H9 (cell line): Measurements from ENCODE around the gene MSMB. TPM values are rescaled to one million over a fixed set of nuclear protein-coding genes. Genes with fewer than 3 reads are reported as not detected.

Experiments used
- DNase-seq: peaks from one replicate; pipeline ENCODE4 v3.0.0-alpha.2; 2017
- H2AFZ ChIP-seq: one replicate; pipeline ENCODE4 v1.6.1; 2013; ENCODE audit warnings: mild to moderate bottlenecking, low read length, control low read depth, moderate library complexity
- H2AK5ac ChIP-seq: 2 replicates; pipeline ENCODE4 v1.6.1; 2013; ENCODE audit warnings: low read length, control low read depth, mixed read lengths; ENCODE audit not compliant: insufficient read length
- H2BK120ac ChIP-seq: one replicate; pipeline ENCODE4 v1.6.1; 2013; ENCODE audit warnings: low read depth, mild to moderate bottlenecking, low read length, control low read depth, inconsistent platforms; ENCODE audit not compliant: poor library complexity, severe bottlenecking
- H2BK12ac ChIP-seq: 2 replicates; pipeline ENCODE4 v1.6.1; 2013; ENCODE audit warnings: low read length, control low read depth, mixed read lengths, low read depth; ENCODE audit not compliant: insufficient read length
- H2BK15ac ChIP-seq: 2 replicates; pipeline ENCODE4 v1.6.1; 2013; ENCODE audit warnings: low read depth, low read length, control low read depth
- H2BK20ac ChIP-seq: one replicate; pipeline ENCODE4 v1.6.1; 2013; ENCODE audit warnings: low read depth, mild to moderate bottlenecking, low read length, control low read depth, inconsistent platforms; ENCODE audit not compliant: poor library complexity, severe bottlenecking
- H2BK5ac ChIP-seq: 2 replicates; pipeline ENCODE4 v1.6.1; 2013; ENCODE audit warnings: low read length, control low read depth, mixed read lengths; ENCODE audit not compliant: insufficient read length
- H3K14ac ChIP-seq: 2 replicates; pipeline ENCODE4 v1.6.1; 2013; ENCODE audit warnings: low read length, control low read depth; ENCODE audit not compliant: insufficient read depth
- H3K18ac ChIP-seq: 2 replicates; pipeline ENCODE4 v1.6.1; 2013; ENCODE audit warnings: low read depth, mild to moderate bottlenecking, mixed read lengths, low read length, control low read depth; ENCODE audit not compliant: insufficient read length
- H3K23ac ChIP-seq: 2 replicates; pipeline ENCODE4 v1.6.1; 2013; ENCODE audit warnings: low read length, control low read depth, mixed read lengths, low read depth; ENCODE audit not compliant: insufficient read length
- H3K23me2 ChIP-seq: 2 replicates; pipeline ENCODE4 v1.6.1; 2013; ENCODE audit warnings: low read depth, mild to moderate bottlenecking, mixed read lengths, low read length, control low read depth; ENCODE audit not compliant: insufficient read length, poor library complexity, severe bottlenecking
- H3K27ac ChIP-seq: 2 replicates; pipeline ENCODE4 v1.5.1; 2013; ENCODE audit warnings: low read length, control low read depth, mixed read lengths, low read depth; ENCODE audit not compliant: insufficient read length
- H3K27me3 ChIP-seq: 2 replicates; pipeline ENCODE4 v1.6.1; 2013; ENCODE audit warnings: low read length, control low read depth, inconsistent platforms; ENCODE audit not compliant: insufficient read depth
- H3K4ac ChIP-seq: 2 replicates; pipeline ENCODE4 v1.6.1; 2013; ENCODE audit warnings: low read depth, mild to moderate bottlenecking, control low read depth, inconsistent platforms, low read length, moderate library complexity
- H3K4me1 ChIP-seq: 2 replicates; pipeline ENCODE4 v1.6.1; 2013; ENCODE audit warnings: low read length, control low read depth, inconsistent platforms; ENCODE audit not compliant: insufficient read depth
- H3K4me2 ChIP-seq: 2 replicates; pipeline ENCODE4 v1.6.1; 2013; ENCODE audit warnings: low read length, control low read depth, mixed read lengths; ENCODE audit not compliant: insufficient read length, insufficient read depth
- H3K56ac ChIP-seq: 2 replicates; pipeline ENCODE4 v1.6.1; 2013; ENCODE audit warnings: low read depth, mild to moderate bottlenecking, mixed read lengths, low read length, control low read depth; ENCODE audit not compliant: insufficient read length
- H3K79me1 ChIP-seq: 2 replicates; pipeline ENCODE4 v1.6.1; 2013; ENCODE audit warnings: low read depth, mild to moderate bottlenecking, moderate library complexity, low read length, control low read depth, inconsistent platforms; ENCODE audit not compliant: insufficient read depth, poor library complexity, severe bottlenecking
- H3K79me2 ChIP-seq: 2 replicates; pipeline ENCODE4 v1.6.1; 2013; ENCODE audit warnings: low read length, control low read depth, inconsistent platforms; ENCODE audit not compliant: insufficient read depth
- H3K9ac ChIP-seq: 2 replicates; pipeline ENCODE4 v1.6.1; 2013; ENCODE audit warnings: low read length, control low read depth, mixed read lengths; ENCODE audit not compliant: insufficient read length; ENCODE audit errors: extremely low read depth
- H3K9me3 ChIP-seq: one replicate; pipeline ENCODE4 v1.6.1; 2013; ENCODE audit warnings: low read depth, low read length, inconsistent platforms; ENCODE audit not compliant: control insufficient read depth
- H3T11ph ChIP-seq: one replicate; pipeline ENCODE4 v1.6.1; 2013; ENCODE audit warnings: mild to moderate bottlenecking, low read length, control low read depth, inconsistent platforms
- H4K20me1 ChIP-seq: one replicate; pipeline ENCODE4 v1.6.1; 2013; ENCODE audit not compliant: control insufficient read depth, insufficient read length, insufficient read depth
- H4K5ac ChIP-seq: 2 replicates; pipeline ENCODE4 v1.6.1; 2013; ENCODE audit warnings: low read depth, mild to moderate bottlenecking, mixed read lengths, low read length, control low read depth; ENCODE audit not compliant: insufficient read length
- H4K8ac ChIP-seq: replicated peaks from 2 replicates; pipeline ENCODE4 v1.6.1; 2013; ENCODE audit warnings: low read length, control low read depth, mixed read lengths, low read depth; ENCODE audit not compliant: insufficient read length
- H4K91ac ChIP-seq: 2 replicates; pipeline ENCODE4 v1.6.1; 2013; ENCODE audit warnings: low read depth, mild to moderate bottlenecking, moderate library complexity, mixed read lengths, low read length, control low read depth; ENCODE audit not compliant: insufficient read length
- H3K27ac Mint-ChIP-seq, 3 experiments: 2 replicates in 2 of 3; 3 replicates in 1 of 3; pipeline ENCODE4 v1.8.0; 2020 to 2021; ENCODE audit warnings: mixed read lengths in 3 of 3, mild to moderate bottlenecking in 1 of 3, moderate library complexity in 1 of 3
- H3K27me3 Mint-ChIP-seq: 2 replicates; pipeline ENCODE4 v1.8.0; 2021; ENCODE audit warnings: low read depth, mild to moderate bottlenecking, moderate library complexity, mixed read lengths
- H3K36me3 Mint-ChIP-seq, 3 experiments: 2 replicates in 2 of 3; 3 replicates in 1 of 3; pipeline ENCODE4 v1.8.0; 2020 to 2021; ENCODE audit warnings: low read depth in 3 of 3, mixed read lengths in 3 of 3; ENCODE audit not compliant: insufficient read depth in 1 of 3
- H3K4me1 Mint-ChIP-seq, 2 experiments: 2 replicates each; pipeline ENCODE4 v1.8.0; 2020; ENCODE audit warnings: mixed read lengths in 2 of 2
- H3K4me3 Mint-ChIP-seq, 2 experiments: 2 replicates in 1 of 2; 3 replicates in 1 of 2; pipeline ENCODE4 v1.8.0; 2020 to 2021; ENCODE audit warnings: mild to moderate bottlenecking in 2 of 2, mixed read lengths in 2 of 2, moderate library complexity in 1 of 2
- H3K9me3 Mint-ChIP-seq, 2 experiments: 2 replicates in 1 of 2; 3 replicates in 1 of 2; pipeline ENCODE4 v1.8.0; 2020; ENCODE audit warnings: mild to moderate bottlenecking in 2 of 2, mixed read lengths in 2 of 2, moderate library complexity in 1 of 2
- CTCF ChIP-seq: fragments of 200-600 bp; sonication (generic); conservative IDR thresholded peaks from 3 replicates; pipeline ENCODE4 v1.8.0; 2021; ENCODE audit warnings: antibody characterized with exemption, mild to moderate bottlenecking
- WGBS: extraction: QIAGEN DNeasy Blood & Tissue Kit; methylation state at CpG from one replicate; pipeline ENCODE4 v1.1.7; 2013; ENCODE audit warnings: missing lambda C conversion rate, low lambda C conversion rate, mixed read lengths; ENCODE audit not compliant: insufficient read length; ENCODE audit errors: extremely low coverage; 5-methylcytosine and 5-hydroxymethylcytosine counted together
- total RNA-seq: library from RNA; stranded (reverse); gene quantifications from 2 replicates; pipeline ENCODE4 v1.2.1, GENCODE V29; 2021

Gene MSMB
- total RNA-seq, 1 experiment from 2014 or later = not detected

GRCh38 chr10:46028584-46029460 is 17.2 kb downstream of the MSMB start:
- H3K4me1 Mint-ChIP-seq = peaks cover 15 to 22% of the 10 kb centered on the region in 2 experiments
- Histone ChIP-seq H3K4ac (no peak overlapping the region), H3K79me2 (no peaks in the 10 kb centered on the region; the same call in 1 of the 2 replicates), H3K27me3 (no peaks in the 10 kb centered on the region), H4K20me1 (no peaks in the 10 kb centered on the region), H2BK20ac (no peak overlapping the region), H4K8ac (no peak overlapping the region), H2AFZ (no peak overlapping the region), H3K23me2 (peaks cover 3% of the 10 kb centered on the region), H3K4me1 (no peaks in the 10 kb centered on the region), H2BK5ac (no peak overlapping the region), H4K5ac (no peak overlapping the region), H2BK120ac (no peak overlapping the region), H3K9me3 (no peaks in the 10 kb centered on the region), H3K79me1 (no peaks in the 10 kb centered on the region), H3K18ac (no peak overlapping the region), H4K91ac (no peak overlapping the region), H3K56ac (no peak overlapping the region), H2BK12ac (no peak overlapping the region), H3T11ph (no peak overlapping the region), H3K4me2 (peak overlapping the region; percentile 56), H3K9ac (no peak overlapping the region), H3K23ac (no peak overlapping the region), H2BK15ac (no peak overlapping the region), H3K14ac (no peak overlapping the region), H3K27ac (no peak overlapping the region), H2AK5ac (no peak overlapping the region)
- H3K4me3 Mint-ChIP-seq = peak overlapping the region; percentile 92
- no CpG with 5 or more reads among the region's 6 CpGs for WGBS
- no peak overlapping the region; a peak in 1 of 7 replicates for H3K27ac Mint-ChIP-seq
- H3K9me3 Mint-ChIP-seq = no peaks in the 10 kb centered on the region
- no peak for DNase-seq
- no peaks in the 10 kb centered on the region for H3K36me3 Mint-ChIP-seq
- 0 out of 2 replicates have a peak, but pooled peaks cover 2% of the 10 kb centered on the region for H3K27me3 Mint-ChIP-seq
- TF ChIP-seq CTCF = peak; percentile 72
